Lung (tissue), 12 donors: ENCODE measurements around the gene TMEM91. TPM values are rescaled to one million over a fixed set of nuclear protein-coding genes. Genes with fewer than 3 reads are reported as not detected.

Experiments used
- ATAC-seq: fragments of 200-7000 bp; cut with Tn5 transposase; one replicate; pipeline ENCODE4 v1.9.1; 2020; ENCODE audit warnings: moderate number of reproducible peaks; ENCODE audit not compliant: insufficient read depth, low FRiP score
- DNase-seq, 3 donors: peaks; one replicate each; pipeline ENCODE4 v3.0.0-alpha.2; 2013 to 2017
- H3K27ac ChIP-seq, 2 donors: one replicate each; pipeline ENCODE4 v1.5.1; 2013; ENCODE audit warnings: mild to moderate bottlenecking in 2 of 2, moderate library complexity in 2 of 2, control low read depth in 1 of 2, inconsistent platforms in 1 of 2, low read depth in 1 of 2, low read length in 1 of 2
- H3K27me3 ChIP-seq, 3 donors: one replicate each; pipeline ENCODE4 v1.5.1; 2013; ENCODE audit warnings: low read length in 2 of 3; ENCODE audit not compliant: control insufficient read depth in 3 of 3, insufficient read depth in 3 of 3
- H3K36me3 ChIP-seq, 4 donors: one replicate each; pipeline ENCODE4 v1.5.1; 2013; ENCODE audit warnings: low read length in 4 of 4, mild to moderate bottlenecking in 1 of 4, moderate library complexity in 1 of 4; ENCODE audit not compliant: control insufficient read depth in 4 of 4, insufficient read depth in 4 of 4
- H3K4me1 ChIP-seq, 5 donors: one replicate each; pipeline ENCODE4 v1.5.1; 2013; ENCODE audit warnings: low read length in 5 of 5, mild to moderate bottlenecking in 2 of 5, moderate library complexity in 1 of 5; ENCODE audit not compliant: control insufficient read depth in 5 of 5, insufficient read depth in 5 of 5
- H3K4me3 ChIP-seq: one replicate; pipeline ENCODE4 v1.5.1; 2013; ENCODE audit warnings: mild to moderate bottlenecking, control low read depth, moderate library complexity
- H3K9ac ChIP-seq, 2 donors: one replicate each; pipeline ENCODE4 v1.5.1; 2013; ENCODE audit warnings: low read length in 2 of 2, control low read depth in 1 of 2; ENCODE audit not compliant: insufficient read depth in 1 of 2
- H3K9me3 ChIP-seq, 4 donors: one replicate each; pipeline ENCODE4 v1.5.1; 2013; ENCODE audit warnings: low read length in 3 of 4, mild to moderate bottlenecking in 1 of 4, moderate library complexity in 1 of 4; ENCODE audit not compliant: control insufficient read depth in 4 of 4, insufficient read depth in 3 of 4
- WGBS, 2 donors: extraction: QIAGEN DNeasy Blood & Tissue Kit; methylation state at CpG; one replicate each; pipeline ENCODE4 v1.1.7; 2013; 5-methylcytosine and 5-hydroxymethylcytosine counted together
- polyA plus RNA-seq, 2 donors: library from polyadenylated mRNA; stranded (reverse); fragments of 200-250 nt; gene quantifications; one replicate each; pipeline ENCODE4 v1.2.1, GENCODE V29; 2013
- total RNA-seq, 2 donors: library from RNA; depleted of rRNA in 1 of 2; stranded (reverse); fragments of >200 nt in 1 of 2; gene quantifications; one replicate each; pipeline ENCODE4 v1.2.1, GENCODE V29; 2014 to 2021
- TF ChIP-seq, protein P1 (sequence below): IDR thresholded peaks from 2 replicates; pipeline ENCODE4 v1.5.1; 2012; ENCODE audit warnings: mild to moderate bottlenecking; ENCODE audit errors: control extremely low read depth, extremely low read depth
- donor health status: control.
- donor health status: control.
- donor health status: Bipolar disorder and iron deficiency.
- donor health status: healthy.
- donor health status: DM: yes; HTN: yes; CAD: no.

The TMEM91 gene
- total and polyA plus RNA-seq, 4 donors = 13.6 to 39.8 (median 17.0) TPM

DNA sequence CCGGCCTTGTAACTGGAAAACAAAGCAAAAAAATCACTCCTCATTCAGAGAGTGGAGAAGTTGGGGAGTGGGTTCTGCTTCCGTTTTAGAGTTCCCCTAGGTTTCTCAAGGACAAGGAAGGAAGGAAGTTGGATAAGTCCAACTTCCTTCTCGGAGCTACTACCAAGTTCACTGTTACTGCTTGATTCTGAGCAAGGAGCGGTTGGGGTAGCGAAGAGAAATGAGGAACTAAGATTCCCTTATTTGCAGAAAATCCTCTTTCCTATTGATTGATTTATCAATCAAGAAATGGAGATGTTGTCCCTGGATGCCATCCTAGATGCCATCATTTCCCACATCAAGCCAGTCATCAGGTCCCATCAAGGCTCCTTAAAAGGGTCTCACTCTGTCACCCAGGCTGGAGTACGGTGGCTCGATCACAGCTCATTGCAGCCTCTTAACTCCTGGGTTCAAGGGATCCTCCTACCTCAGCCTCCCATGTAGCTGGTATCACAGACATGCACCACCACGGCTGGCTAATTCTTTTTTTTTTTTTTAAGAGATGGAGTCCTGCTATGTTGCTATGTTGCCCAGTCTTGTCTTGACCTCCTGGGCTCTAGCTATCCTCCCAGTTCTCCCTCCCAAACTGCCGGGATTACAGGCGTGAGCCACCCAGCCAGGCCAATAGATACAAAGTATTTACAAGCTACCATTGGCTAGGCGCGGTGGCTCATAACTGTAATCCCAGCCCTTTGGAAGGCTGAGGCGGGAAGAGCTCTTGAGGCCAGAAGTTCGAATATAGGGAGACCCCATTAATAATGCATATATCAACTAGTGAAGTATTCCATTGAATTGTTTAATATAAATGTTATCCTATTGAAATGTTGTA, 11.6 kb upstream of the TMEM91 start:
- TF ChIP-seq, protein P1, sequence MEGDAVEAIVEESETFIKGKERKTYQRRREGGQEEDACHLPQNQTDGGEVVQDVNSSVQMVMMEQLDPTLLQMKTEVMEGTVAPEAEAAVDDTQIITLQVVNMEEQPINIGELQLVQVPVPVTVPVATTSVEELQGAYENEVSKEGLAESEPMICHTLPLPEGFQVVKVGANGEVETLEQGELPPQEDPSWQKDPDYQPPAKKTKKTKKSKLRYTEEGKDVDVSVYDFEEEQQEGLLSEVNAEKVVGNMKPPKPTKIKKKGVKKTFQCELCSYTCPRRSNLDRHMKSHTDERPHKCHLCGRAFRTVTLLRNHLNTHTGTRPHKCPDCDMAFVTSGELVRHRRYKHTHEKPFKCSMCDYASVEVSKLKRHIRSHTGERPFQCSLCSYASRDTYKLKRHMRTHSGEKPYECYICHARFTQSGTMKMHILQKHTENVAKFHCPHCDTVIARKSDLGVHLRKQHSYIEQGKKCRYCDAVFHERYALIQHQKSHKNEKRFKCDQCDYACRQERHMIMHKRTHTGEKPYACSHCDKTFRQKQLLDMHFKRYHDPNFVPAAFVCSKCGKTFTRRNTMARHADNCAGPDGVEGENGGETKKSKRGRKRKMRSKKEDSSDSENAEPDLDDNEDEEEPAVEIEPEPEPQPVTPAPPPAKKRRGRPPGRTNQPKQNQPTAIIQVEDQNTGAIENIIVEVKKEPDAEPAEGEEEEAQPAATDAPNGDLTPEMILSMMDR = no peak
- no peak for ATAC-seq
- 63 to 69% methylated on average over 14 of the region's 14 CpGs for WGBS, 2 donors
- Histone ChIP-seq H3K36me3 (no peaks in the 10 kb centered on the region), H3K9me3 (no peaks in the 10 kb centered on the region), H3K27me3 (no peaks in the 10 kb centered on the region), H3K4me1 (peaks cover 0 to 13% (median 6%) of the 10 kb centered on the region in 5 donors), H3K4me3 (peak overlapping the region; percentile 32), H3K27ac (peak overlapping the region; percentile 93 to 99), H3K9ac (peak overlapping the region; percentile 95 to 97)
- no peak for DNase-seq

DNA sequence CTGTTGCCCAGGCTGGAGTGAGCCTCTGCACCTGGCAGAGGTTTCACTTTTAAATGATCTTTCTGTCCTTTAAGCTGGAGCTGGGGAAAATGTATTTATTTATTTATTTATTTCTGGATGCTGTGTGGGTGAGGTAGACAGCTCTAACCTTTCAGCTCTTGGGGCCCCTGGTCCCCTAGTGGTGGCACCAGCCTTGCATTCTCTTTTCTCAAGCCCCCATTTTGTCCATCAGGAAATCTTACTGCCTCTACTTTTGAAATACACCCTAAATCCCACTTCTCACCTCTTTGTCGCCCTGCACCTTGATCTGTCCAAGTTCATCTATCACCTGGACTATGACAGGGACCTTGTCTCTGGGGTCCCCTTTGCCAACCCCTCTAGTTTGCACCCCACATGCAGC, 10.2 kb upstream of the TMEM91 start:
- Histone ChIP-seq H3K36me3 (no peaks in the 10 kb centered on the region), H3K9ac (no peak overlapping the region), H3K27ac (no peak overlapping the region), H3K4me1 (peaks cover 0 to 13% (median 6%) of the 10 kb centered on the region in 5 donors), H3K9me3 (no peaks in the 10 kb centered on the region), H3K27me3 (no peaks in the 10 kb centered on the region), H3K4me3 (no peak overlapping the region)
- WGBS, 2 donors = 96 to 98% methylated on average over 1 of the region's 1 CpG
- DNase-seq = no peak
- no peak for ATAC-seq
- TF ChIP-seq, protein P1 = no peak

DNA sequence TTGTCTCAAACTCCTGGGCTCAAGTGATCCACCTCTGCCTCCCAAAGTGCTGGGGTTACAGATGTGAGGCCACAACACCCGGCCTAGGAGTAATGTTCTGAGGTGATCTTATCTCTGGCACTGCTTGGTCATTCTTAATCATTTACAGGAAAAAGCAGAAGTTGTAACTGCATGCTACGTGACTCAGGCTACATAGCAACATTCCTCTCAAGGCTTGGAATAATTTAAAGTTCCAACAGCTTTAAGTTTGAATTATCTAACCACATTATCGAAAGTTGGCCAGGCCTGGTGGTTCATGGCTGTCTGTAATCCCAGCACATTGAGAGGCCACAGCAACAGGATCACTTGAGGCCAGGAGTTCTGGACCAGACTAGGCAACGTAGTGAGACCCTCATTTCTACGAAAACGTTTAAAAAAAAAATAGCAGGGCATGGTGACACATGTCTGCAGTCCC, 8.5 kb upstream of the TMEM91 start:
- Histone ChIP-seq H3K4me3 (no peak overlapping the region), H3K27me3 (no peaks in the 10 kb centered on the region), H3K4me1 (peaks cover 0 to 18% (median 6%) of the 10 kb centered on the region in 5 donors), H3K9ac (no peak overlapping the region), H3K36me3 (no peaks in the 10 kb centered on the region), H3K9me3 (no peaks in the 10 kb centered on the region), H3K27ac (peak overlapping the region in 1 of 2 donors; percentile 66)
- no peak for ATAC-seq
- no peak for DNase-seq
- 24 to 42% methylated on average over 6 of the region's 6 CpGs for WGBS, 2 donors
- TF ChIP-seq, protein P1 = no peak
